Measurements from ENCODE around the gene KRTAP5-6.

GRCh38 chr11:1696608-1697570 is at the start of gene KRTAP5-6:
- TF ChIP-seq POLR2AphosphoS5 (IDR thresholded peaks at IDR 0.05; ENCODE audit: low read depth, low read length) (no peak), ELF1 (IDR thresholded peaks at IDR 0.05) (no peak), JUND (IDR thresholded peaks at IDR 0.05) (no peak), CTCF (IDR thresholded peaks at IDR 0.05) (no peak), EZH2phosphoT487 (IDR thresholded peaks at IDR 0.05; ENCODE audit: borderline replicate concordance, low read depth) (no peak), TAF1 (IDR thresholded peaks at IDR 0.05; ENCODE audit: borderline replicate concordance, low read depth, low read length) (no peak), CHD2 (IDR thresholded peaks at IDR 0.05; ENCODE audit: low read length, partially characterized antibody) (no peak), SIN3A (IDR thresholded peaks at IDR 0.05; ENCODE audit: borderline replicate concordance, low read depth, low read length) (no peak), TCF12 (IDR thresholded peaks at IDR 0.05) (no peak), RAD21 (IDR thresholded peaks at IDR 0.05; ENCODE audit: low read length) (no peak)
- TF ChIP-seq, protein P1, sequence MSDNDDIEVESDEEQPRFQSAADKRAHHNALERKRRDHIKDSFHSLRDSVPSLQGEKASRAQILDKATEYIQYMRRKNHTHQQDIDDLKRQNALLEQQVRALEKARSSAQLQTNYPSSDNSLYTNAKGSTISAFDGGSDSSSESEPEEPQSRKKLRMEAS (IDR thresholded peaks at IDR 0.05; ENCODE audit: low read depth) = no peak
